Activated naive CD4-positive, alpha-beta T cell treated with anti-CD3 and anti-CD28 coated beads for 36 hours (primary cell): ENCODE data around the gene BACH1. TPM values are rescaled to one million over a fixed set of nuclear protein-coding genes. Genes with fewer than 3 reads are reported as not detected.

Experiments used
- CTCF ChIA-PET: fragments of 350-600 bp; sonication (Branson Sonifier 250); formaldehyde crosslinking; loops from one replicate; lab custom pipeline; 2021; ENCODE audit warnings: antibody characterized with exemption; lab: Charles Lee
- DNase-seq: peaks from one replicate; pipeline ENCODE4 v3.0.0-alpha.2; 2020
- H3K27ac Mint-ChIP-seq: one replicate; pipeline ENCODE4 v1.8.0; 2021; ENCODE audit warnings: mild to moderate bottlenecking, mixed read lengths
- H3K27me3 Mint-ChIP-seq: one replicate; pipeline ENCODE4 v1.8.0; 2021; ENCODE audit warnings: low read depth, mixed read lengths
- H3K36me3 Mint-ChIP-seq: one replicate; pipeline ENCODE4 v1.8.0; 2021; ENCODE audit warnings: low read depth, mixed read lengths
- H3K4me1 Mint-ChIP-seq: one replicate; pipeline ENCODE4 v1.8.0; 2021; ENCODE audit warnings: low read depth, mixed read lengths
- H3K4me3 Mint-ChIP-seq: one replicate; pipeline ENCODE4 v1.8.0; 2021; ENCODE audit warnings: mild to moderate bottlenecking, moderate library complexity, mixed read lengths
- H3K9me3 Mint-ChIP-seq: one replicate; pipeline ENCODE4 v1.8.0; 2021; ENCODE audit warnings: mixed read lengths
- intact Hi-C: fragments of 100-400 bp; cut with micrococcal nuclease; formaldehyde crosslinking; loops from one replicate; pipeline ENCODE4 v1.15.1; 2023
- total RNA-seq, 2 experiments: library from RNA; stranded (reverse); gene quantifications; one replicate each; pipeline ENCODE4 v1.2.3, GENCODE V29; 2021

BACH1 gene
- total RNA-seq, 2 experiments from 2014 or later: 22.6 to 23.2 TPM

DNA sequence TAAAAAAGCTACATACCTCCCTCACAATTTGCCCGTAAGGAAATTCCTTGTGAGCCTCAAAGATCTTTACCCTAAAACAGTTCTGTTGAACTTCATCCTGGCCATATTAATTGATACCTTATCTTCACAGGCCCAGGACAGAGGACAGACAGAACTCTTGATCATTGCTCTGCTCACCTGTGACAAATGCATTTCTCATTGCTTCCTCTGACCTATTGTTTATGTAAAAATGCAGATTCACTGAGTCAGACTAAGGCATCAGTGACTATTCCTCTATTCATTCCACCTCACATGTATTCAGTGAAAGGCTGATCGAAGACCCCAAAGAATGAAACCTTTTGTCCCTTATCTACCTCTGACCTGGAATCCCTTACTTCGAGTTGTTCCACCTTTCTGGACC, 61.0 kb downstream of the BACH1 start:
- H3K27me3 Mint-ChIP-seq: no peaks in the 10 kb centered on the region
- peaks cover 5% of the 10 kb centered on the region for H3K9me3 Mint-ChIP-seq
- intact Hi-C loops: no loop called here
- H3K27ac Mint-ChIP-seq: no peak overlapping the region
- peaks cover 17% of the 10 kb centered on the region for H3K36me3 Mint-ChIP-seq
- peaks cover 10% of the 10 kb centered on the region for H3K4me1 Mint-ChIP-seq
- no peak for DNase-seq
- H3K4me3 Mint-ChIP-seq: no peak overlapping the region
- CTCF ChIA-PET: interaction anchor here (0.6 to 4.1 kb wide), 2 partner anchors 12 kb away, joined by 3 to 34 read pairs; no protein-coding TSS in a partner anchor

DNA sequence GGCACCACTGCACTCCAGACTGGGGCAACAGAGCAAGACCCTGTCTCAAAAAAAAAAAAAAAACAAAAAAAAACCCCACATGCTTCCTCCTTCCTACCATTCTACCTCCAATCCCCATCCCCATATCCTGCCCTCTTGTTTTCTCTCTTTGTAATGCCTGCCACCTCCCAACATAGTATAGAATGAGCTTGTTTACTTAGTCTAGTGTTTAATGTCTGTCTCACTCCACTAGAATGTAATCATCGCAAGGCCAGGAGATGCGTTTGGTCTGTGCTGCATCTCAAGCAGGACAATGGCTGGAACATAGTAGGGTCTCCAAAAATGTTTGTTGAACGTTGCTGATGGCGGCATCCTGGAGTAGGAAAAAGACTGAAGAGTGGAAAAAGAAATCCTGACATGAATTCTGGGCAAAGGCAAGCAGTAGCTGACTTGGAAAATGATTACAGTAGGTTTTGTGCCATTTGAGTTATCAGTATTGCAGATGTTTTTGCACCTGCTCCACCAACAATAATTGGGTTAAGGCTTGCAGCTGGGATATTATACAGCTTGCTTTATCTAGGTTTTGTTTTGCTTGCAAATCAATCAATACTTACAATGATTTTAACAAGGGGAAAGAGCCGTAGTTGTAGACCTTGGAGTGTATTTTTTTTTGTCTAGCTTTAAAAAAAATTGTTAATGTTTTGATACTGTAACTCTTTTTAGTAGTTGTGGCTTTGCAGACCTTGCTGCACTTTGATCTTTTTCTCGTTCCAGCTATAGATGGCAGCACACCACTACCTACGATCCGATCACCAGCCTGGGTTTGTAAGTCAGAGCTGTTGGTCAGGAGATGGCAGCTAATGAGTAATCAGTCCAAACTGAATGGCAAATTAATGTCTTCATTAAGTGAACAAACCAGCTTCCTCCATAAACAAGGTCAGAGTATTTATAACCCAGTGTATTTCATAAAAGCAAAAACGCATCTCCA, 62.4 kb downstream of the BACH1 start:
- no peaks in the 10 kb centered on the region for H3K9me3 Mint-ChIP-seq
- H3K27ac Mint-ChIP-seq: no peak overlapping the region
- intact Hi-C loops: loop anchor here (1.0 kb wide), 1 partner anchor 488 kb away; no protein-coding TSS in a partner anchor
- H3K4me3 Mint-ChIP-seq: no peak overlapping the region
- H3K36me3 Mint-ChIP-seq: peaks cover 12% of the 10 kb centered on the region
- H3K4me1 Mint-ChIP-seq: peaks cover 10% of the 10 kb centered on the region
- H3K27me3 Mint-ChIP-seq: no peaks in the 10 kb centered on the region
- CTCF ChIA-PET: interaction anchor here (0.6 to 4.1 kb wide), 11 partner anchors 9 to 491 kb away, joined by 3 to 34 read pairs (median 3); no protein-coding TSS in a partner anchor
- DNase-seq: peak; percentile 36

DNA sequence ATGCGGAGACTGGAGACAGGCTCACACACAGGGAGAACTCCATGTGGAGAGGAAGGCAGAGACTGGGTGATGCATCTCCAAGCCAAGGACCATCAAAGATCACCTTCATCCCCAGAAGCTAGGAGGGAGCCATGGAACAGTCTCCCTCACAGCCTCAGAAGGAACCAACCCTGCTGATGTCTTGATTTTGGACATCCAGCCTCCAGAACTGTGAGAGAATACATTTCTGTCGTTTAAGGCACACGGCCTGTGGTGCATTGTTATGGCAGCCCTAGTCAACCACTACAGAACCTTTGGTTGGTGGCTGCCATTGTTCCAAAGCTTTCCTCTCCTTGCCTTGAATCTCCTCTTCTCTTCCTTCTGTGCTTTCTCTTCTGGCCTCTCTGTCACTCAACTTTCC, 64.0 kb downstream of the BACH1 start:
- no peak overlapping the region for H3K27ac Mint-ChIP-seq
- peaks cover 10% of the 10 kb centered on the region for H3K36me3 Mint-ChIP-seq
- H3K4me3 Mint-ChIP-seq: no peak overlapping the region
- CTCF ChIA-PET: interaction anchor here (1.0 kb wide), 1 partner anchor 115 kb away, joined by 3 read pairs; no protein-coding TSS in a partner anchor
- no peak for DNase-seq
- no peaks in the 10 kb centered on the region for H3K9me3 Mint-ChIP-seq
- peaks cover 4% of the 10 kb centered on the region for H3K4me1 Mint-ChIP-seq
- no peaks in the 10 kb centered on the region for H3K27me3 Mint-ChIP-seq
- intact Hi-C loops: no loop called here

DNA sequence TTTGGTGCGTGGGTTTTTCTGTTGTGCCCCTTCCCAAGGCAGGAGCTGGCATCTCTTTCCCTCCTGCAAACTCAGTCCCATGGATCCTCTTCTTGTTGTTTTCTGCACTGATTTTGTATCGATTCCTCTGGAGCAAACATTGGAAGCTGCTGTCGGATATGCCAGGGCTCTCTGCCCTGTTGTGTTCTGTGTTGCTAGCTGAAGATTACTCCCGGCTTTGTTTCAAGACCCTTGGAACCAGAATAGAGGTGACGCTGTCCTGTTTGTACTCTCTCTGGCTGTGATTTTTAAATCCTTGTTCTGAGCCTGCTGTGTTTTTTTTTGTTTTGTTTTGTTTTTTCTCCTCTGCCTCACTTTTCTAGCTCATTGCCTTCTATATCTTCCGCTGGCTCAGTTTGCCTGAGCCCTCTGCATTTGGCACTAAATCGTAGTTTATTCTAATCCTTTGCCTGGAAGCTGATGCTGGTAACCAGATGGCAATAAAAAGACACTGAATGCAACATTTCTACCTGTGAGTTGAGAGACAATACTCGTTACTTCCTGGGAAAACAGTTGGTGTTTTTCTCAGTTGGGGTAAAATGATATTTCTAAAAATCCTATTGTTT, 67.0 kb downstream of the BACH1 start:
- no peak overlapping the region for H3K27ac Mint-ChIP-seq
- H3K36me3 Mint-ChIP-seq: peaks cover 14% of the 10 kb centered on the region
- H3K4me1 Mint-ChIP-seq: peaks cover under 1% of the 10 kb centered on the region
- no peak overlapping the region for H3K4me3 Mint-ChIP-seq
- DNase-seq: no peak
- no peaks in the 10 kb centered on the region for H3K9me3 Mint-ChIP-seq
- no peaks in the 10 kb centered on the region for H3K27me3 Mint-ChIP-seq
- intact Hi-C loops: no loop called here
- CTCF ChIA-PET: interaction anchor here (2.2 kb wide), 1 partner anchor 11 kb away, joined by 7 read pairs; no protein-coding TSS in a partner anchor

DNA sequence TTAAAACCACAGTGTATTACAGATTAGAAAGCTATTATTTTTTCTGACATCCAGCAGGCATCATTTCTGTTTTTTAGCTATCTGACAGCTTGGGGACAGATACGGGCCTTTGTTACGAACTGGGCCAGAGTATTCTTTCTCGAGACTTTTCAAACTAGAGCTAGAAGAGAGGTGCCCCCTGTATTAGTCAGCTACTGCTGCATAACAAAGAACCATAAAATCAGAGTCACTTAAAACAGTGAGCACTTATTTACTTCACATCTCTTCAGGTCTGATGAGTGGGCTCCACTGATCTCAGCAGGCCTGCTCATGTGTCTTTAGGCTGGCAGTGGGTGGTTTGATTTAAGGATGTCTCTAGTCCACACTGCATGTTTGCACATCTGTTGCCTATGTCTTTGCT, 67.8 kb downstream of the BACH1 start:
- intact Hi-C loops: no loop called here
- H3K4me1 Mint-ChIP-seq: peaks cover 8% of the 10 kb centered on the region
- CTCF ChIA-PET: interaction anchor here (2.2 kb wide), 1 partner anchor 10 kb away, joined by 7 read pairs; no protein-coding TSS in a partner anchor
- DNase-seq: no peak
- peaks cover 14% of the 10 kb centered on the region for H3K36me3 Mint-ChIP-seq
- no peaks in the 10 kb centered on the region for H3K9me3 Mint-ChIP-seq
- H3K27ac Mint-ChIP-seq: no peak overlapping the region
- no peaks in the 10 kb centered on the region for H3K27me3 Mint-ChIP-seq
- H3K4me3 Mint-ChIP-seq: no peak overlapping the region

DNA sequence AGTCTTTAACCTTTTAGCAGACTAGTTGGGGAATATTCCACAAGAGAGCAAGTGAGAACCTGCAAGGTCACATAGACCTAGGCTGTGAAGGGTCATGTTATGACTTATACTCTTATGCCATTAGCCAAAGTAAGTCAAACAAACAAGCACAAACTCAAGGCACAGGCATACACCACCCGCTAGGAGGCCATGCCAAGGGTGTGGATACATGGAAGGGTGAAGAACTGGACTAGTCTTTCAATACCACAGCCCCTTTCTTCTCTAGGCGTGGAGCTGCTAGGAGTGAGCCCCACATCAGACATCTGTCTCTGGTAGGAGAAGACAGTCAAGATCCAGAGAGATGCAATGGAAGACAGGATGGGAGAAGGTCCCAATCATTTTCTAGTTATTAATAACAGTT, 68.6 kb downstream of the BACH1 start:
- CTCF ChIA-PET: no interaction called here
- intact Hi-C loops: no loop called here
- no peaks in the 10 kb centered on the region for H3K9me3 Mint-ChIP-seq
- peaks cover 16% of the 10 kb centered on the region for H3K4me1 Mint-ChIP-seq
- peaks cover 14% of the 10 kb centered on the region for H3K36me3 Mint-ChIP-seq
- H3K27me3 Mint-ChIP-seq: no peaks in the 10 kb centered on the region
- H3K27ac Mint-ChIP-seq: no peak overlapping the region
- no peak for DNase-seq
- no peak overlapping the region for H3K4me3 Mint-ChIP-seq

DNA sequence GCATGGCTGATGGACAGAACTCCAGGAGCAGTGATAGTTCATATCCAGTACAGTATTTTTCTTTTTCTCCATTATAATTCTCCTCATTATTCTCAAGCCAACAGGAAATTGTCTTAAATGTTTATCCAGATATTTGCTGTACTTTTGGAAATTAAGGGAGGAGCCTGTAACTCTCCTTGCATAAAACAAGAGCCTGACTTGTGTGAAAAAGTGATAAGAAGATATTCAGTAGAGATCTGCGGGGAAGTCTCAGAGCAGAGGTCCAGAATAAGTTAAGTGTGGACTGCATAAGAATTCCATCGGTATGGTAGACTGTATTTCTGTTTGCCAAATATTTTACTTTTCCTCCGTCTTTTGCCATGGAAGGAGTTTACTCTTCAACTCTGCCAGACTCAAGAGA, 70.2 kb downstream of the BACH1 start:
- Mint-ChIP-seq H3K27me3 (no peaks in the 10 kb centered on the region), H3K27ac (no peak overlapping the region), H3K4me1 (peaks cover 18% of the 10 kb centered on the region), H3K36me3 (peaks cover 13% of the 10 kb centered on the region), H3K9me3 (peaks cover 1% of the 10 kb centered on the region), H3K4me3 (no peak overlapping the region)
- intact Hi-C loops: no loop called here
- CTCF ChIA-PET: interaction anchor here (3.6 kb wide), 1 partner anchor 288 kb away, joined by 15 read pairs; no protein-coding TSS in a partner anchor
- DNase-seq: no peak

DNA sequence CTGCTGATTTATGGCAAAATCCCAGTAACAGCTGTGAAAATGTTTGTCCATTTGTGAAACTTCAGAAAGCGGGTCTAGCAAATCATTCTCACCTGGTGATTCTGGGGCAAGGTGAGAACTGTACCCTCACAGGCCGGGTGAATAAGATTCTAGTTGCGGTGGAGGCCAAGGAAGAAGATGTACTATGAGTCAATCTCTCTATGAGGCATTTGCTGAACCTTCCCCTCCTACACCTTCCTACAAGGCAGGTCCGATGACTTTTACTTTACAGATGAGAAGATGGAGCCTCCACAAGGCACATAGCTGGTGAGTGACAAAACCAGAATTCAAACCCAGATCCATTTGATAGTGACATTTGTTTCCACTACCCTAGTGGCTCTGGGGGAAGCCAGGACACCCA, 72.7 kb downstream of the BACH1 start:
- Mint-ChIP-seq H3K4me1 (peaks cover 20% of the 10 kb centered on the region), H3K4me3 (no peak overlapping the region), H3K27me3 (no peaks in the 10 kb centered on the region), H3K36me3 (peaks cover 11% of the 10 kb centered on the region), H3K27ac (peak overlapping the region; percentile 60), H3K9me3 (peaks cover 1% of the 10 kb centered on the region)
- intact Hi-C loops: loop anchor here (1.0 to 5.0 kb wide), 2 partner anchors 138 to 484 kb away; a partner anchor contains a TSS
- CTCF ChIA-PET: interaction anchor here (0.7 to 4.3 kb wide), 25 partner anchors 11 to 299 kb away, joined by 3 to 41 read pairs (median 4); partner anchors contain the start of genes BACH1 and CCT8
- peak; percentile 22 for DNase-seq

DNA sequence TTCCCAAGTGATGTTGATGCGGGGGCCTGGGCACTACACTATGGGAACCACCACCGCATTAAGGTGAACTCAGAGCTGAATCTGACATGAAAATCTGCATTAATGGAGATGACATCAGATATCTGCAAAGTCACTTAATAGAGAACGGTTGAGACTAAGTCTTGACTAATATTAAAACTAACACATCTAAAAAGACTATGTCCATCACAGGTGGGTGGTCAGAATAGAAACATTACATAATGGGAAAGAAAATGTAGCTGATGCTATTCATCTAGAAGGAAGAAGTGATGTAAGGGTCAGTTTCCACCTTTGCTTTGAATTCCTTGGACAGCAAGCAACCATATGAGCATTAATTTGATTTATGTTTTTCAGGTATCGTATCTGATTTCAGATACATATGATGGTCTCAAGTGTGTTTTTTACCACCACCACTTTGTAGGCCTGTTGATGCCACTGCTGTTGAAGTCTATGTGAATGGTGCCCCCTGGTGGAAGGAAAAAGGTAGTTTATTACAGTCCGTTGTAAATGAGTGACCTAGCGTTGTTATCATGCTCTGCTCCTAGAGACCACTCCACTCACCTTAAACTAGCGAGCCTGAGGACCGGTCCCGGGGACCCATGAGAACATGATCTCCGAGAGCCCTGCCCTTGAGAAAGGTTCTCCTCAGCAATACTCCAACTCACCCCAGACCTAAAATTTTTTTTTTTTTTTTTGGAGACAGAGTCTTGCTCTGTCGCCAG, 73.5 kb downstream of the BACH1 start:
- peak; percentile 67 for DNase-seq
- CTCF ChIA-PET: interaction anchor here (0.8 to 4.3 kb wide), 25 partner anchors 12 to 309 kb away, joined by 3 to 41 read pairs (median 4); partner anchors contain the start of genes BACH1 and CCT8
- intact Hi-C loops: loop anchor here (1.0 to 5.0 kb wide), 7 partner anchors 24 to 485 kb away; partner anchors contain the start of genes BACH1 and CCT8
- no peak overlapping the region for H3K4me3 Mint-ChIP-seq
- no peaks in the 10 kb centered on the region for H3K27me3 Mint-ChIP-seq
- H3K4me1 Mint-ChIP-seq: peaks cover 25% of the 10 kb centered on the region
- peaks cover 1% of the 10 kb centered on the region for H3K9me3 Mint-ChIP-seq
- peak overlapping the region; percentile 60 for H3K27ac Mint-ChIP-seq
- H3K36me3 Mint-ChIP-seq: peaks cover 11% of the 10 kb centered on the region

DNA sequence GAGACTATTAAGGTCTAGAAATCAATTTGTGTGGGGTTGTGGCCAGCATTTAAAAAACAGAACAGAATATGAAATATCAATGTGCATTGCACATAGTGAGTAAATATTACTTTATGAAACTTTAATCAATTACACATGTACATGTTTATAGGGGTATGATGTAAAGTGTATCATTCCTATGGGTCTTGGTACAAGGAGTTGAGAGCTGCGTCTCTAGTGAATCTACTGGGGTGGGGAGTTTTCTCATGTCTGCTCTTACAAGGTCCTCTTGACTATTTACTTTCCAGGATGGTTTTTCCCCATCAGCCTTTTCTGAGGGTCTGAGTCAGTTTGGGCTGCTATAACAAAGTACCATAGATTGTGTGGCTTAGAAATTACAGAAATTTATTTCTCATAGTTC, 75.8 kb downstream of the BACH1 start:
- peaks cover 1% of the 10 kb centered on the region for H3K9me3 Mint-ChIP-seq
- H3K27me3 Mint-ChIP-seq: no peaks in the 10 kb centered on the region
- H3K4me1 Mint-ChIP-seq: peaks cover 25% of the 10 kb centered on the region
- no peak overlapping the region for H3K27ac Mint-ChIP-seq
- H3K4me3 Mint-ChIP-seq: no peak overlapping the region
- H3K36me3 Mint-ChIP-seq: peaks cover 9% of the 10 kb centered on the region
- intact Hi-C loops: loop anchor here (5.0 kb wide), 1 partner anchor 487 kb away; a partner anchor contains a TSS
- CTCF ChIA-PET: interaction anchor here (4.3 kb wide), 1 partner anchor 211 kb away, joined by 41 read pairs; no protein-coding TSS in a partner anchor
- DNase-seq: no peak

DNA sequence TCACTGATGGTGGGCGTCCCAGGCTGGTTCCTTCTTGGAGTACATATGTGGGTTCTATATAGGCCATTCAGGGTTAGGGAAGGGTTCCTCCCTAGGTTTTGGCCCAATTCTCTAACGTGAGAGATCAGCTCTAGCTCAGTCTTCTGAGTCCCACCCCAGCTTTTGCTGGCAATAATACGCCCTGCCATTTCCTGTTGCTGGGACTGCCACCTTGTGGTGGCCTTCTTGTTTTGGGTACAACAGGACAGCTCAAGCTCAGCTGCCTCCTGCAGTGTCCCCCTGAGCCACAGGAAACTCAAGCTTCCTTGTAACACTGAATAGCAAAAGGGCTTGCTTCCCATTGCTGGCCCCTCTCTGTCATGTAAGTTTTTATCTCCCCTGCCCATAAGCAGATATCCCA, 77.8 kb downstream of the BACH1 start:
- H3K4me3 Mint-ChIP-seq: no peak overlapping the region
- intact Hi-C loops: loop anchor here (1.0 kb wide), 2 partner anchors 212 to 286 kb away; no protein-coding TSS in a partner anchor
- no peak overlapping the region for H3K27ac Mint-ChIP-seq
- CTCF ChIA-PET: interaction anchor here (0.6 to 2.9 kb wide), 19 partner anchors 11 to 548 kb away, joined by 3 to 22 read pairs (median 4); no protein-coding TSS in a partner anchor
- H3K9me3 Mint-ChIP-seq: peaks cover 1% of the 10 kb centered on the region
- peaks cover 9% of the 10 kb centered on the region for H3K36me3 Mint-ChIP-seq
- no peaks in the 10 kb centered on the region for H3K27me3 Mint-ChIP-seq
- peaks cover 17% of the 10 kb centered on the region for H3K4me1 Mint-ChIP-seq
- DNase-seq: peak; percentile 75
